HEK293 (cell line): ENCODE measurements around the gene DCC.

Experiments
- CTCF ChIA-PET: fragments of 350-600 bp; formaldehyde crosslinking; extraction: SDS; loops from one replicate; lab custom pipeline; 2021; ENCODE audit warnings: antibody characterized with exemption; lab: Yijun Ruan, JAX
- POLR2A ChIA-PET: fragments of 300-600 bp; formaldehyde crosslinking; extraction: SDS; loops from one replicate; lab custom pipeline; 2020; ENCODE audit warnings: antibody characterized with exemption, inconsistent platforms; lab: Yijun Ruan, JAX
- H3K27ac ChIP-seq: fragments of 200-500 bp; sonication (Bioruptor generic); 2 replicates; pipeline ENCODE4 v1.5.1; 2014; ENCODE audit warnings: low read depth, low read length, control low read depth, inconsistent platforms; ENCODE audit errors: extremely low read depth
- H3K36me3 ChIP-seq, 2 experiments: fragments of 200-500 bp in 1 of 2; sonication (Bioruptor generic) in 1 of 2; 1 replicate in 1 of 2; 2 replicates in 1 of 2; pipeline ENCODE4 v1.5.1; 2014 to 2017; ENCODE audit warnings: inconsistent platforms in 2 of 2, low read length in 2 of 2; ENCODE audit not compliant: control insufficient read depth in 2 of 2, insufficient read depth in 1 of 2
- H3K4me1 ChIP-seq: fragments of 200-500 bp; sonication (Bioruptor generic); 2 replicates; pipeline ENCODE4 v1.5.1; 2014; ENCODE audit warnings: mild to moderate bottlenecking, low read length, inconsistent platforms; ENCODE audit not compliant: control insufficient read depth, insufficient read depth
- H3K4me3 ChIP-seq: 2 replicates; pipeline ENCODE4 v1.5.1; 2011; ENCODE audit warnings: low read depth, mild to moderate bottlenecking, control low read depth, low read length, moderate library complexity
- H3K9me3 ChIP-seq: fragments of 200-500 bp; sonication (Bioruptor generic); 2 replicates; pipeline ENCODE4 v1.5.1; 2014; ENCODE audit warnings: low read depth, low read length, inconsistent platforms; ENCODE audit not compliant: control insufficient read depth, insufficient read depth
- BCL11A ChIP-seq: fragments of 450-650 bp; formaldehyde crosslinking; IDR thresholded peaks from 2 replicates; pipeline ENCODE4 v1.5.1; 2016; ENCODE audit warnings: low read depth, missing biosample characterization, missing genetic modification characterization
- HOXC10 ChIP-seq: sonication (generic); formaldehyde crosslinking; IDR thresholded peaks from 2 replicates; pipeline ENCODE4 v1.8.1; 2023; ENCODE audit warnings: mild to moderate bottlenecking, missing genetic modification reagents
- PRDM10 ChIP-seq: fragments of 450-650 bp; formaldehyde crosslinking; IDR thresholded peaks from 2 replicates; pipeline ENCODE4 v1.5.1; 2016; ENCODE audit warnings: missing biosample characterization, missing genetic modification characterization
- YY2 ChIP-seq: fragments of 450-650 bp; formaldehyde crosslinking; IDR thresholded peaks from 2 replicates; pipeline ENCODE4 v1.5.1; 2016; ENCODE audit warnings: missing biosample characterization, missing genetic modification characterization
- ZBTB44 ChIP-seq: fragments of 450-650 bp; IDR thresholded peaks from 2 replicates; pipeline ENCODE4 v1.5.1; 2018; ENCODE audit warnings: missing biosample characterization, mild to moderate bottlenecking, missing genetic modification characterization
- ZEB2 ChIP-seq: fragments of 450-650 bp; formaldehyde crosslinking; IDR thresholded peaks from 2 replicates; pipeline ENCODE4 v1.5.1; 2016; ENCODE audit warnings: missing biosample characterization, missing genetic modification characterization
- ZNF133 ChIP-seq: fragments of 450-650 bp; formaldehyde crosslinking; IDR thresholded peaks from 2 replicates; pipeline ENCODE4 v1.5.1; 2016; ENCODE audit warnings: missing biosample characterization, missing genetic modification characterization
- ZNF148 ChIP-seq: fragments of 450-650 bp; formaldehyde crosslinking; IDR thresholded peaks from 2 replicates; pipeline ENCODE4 v1.5.0; 2017; ENCODE audit warnings: missing biosample characterization, missing genetic modification characterization, borderline replicate concordance
- ZNF16 ChIP-seq: fragments of 450-650 bp; formaldehyde crosslinking; IDR thresholded peaks from 2 replicates; pipeline ENCODE4 v1.5.1; 2016; ENCODE audit warnings: low read depth, missing biosample characterization, missing genetic modification characterization
- ZNF214 ChIP-seq: fragments of 450-650 bp; formaldehyde crosslinking; IDR thresholded peaks from 2 replicates; pipeline ENCODE4 v1.5.1; 2017; ENCODE audit warnings: missing biosample characterization, mild to moderate bottlenecking, missing genetic modification characterization, borderline replicate concordance
- ZNF23 ChIP-seq: fragments of 450-650 bp; formaldehyde crosslinking; IDR thresholded peaks from 2 replicates; pipeline ENCODE4 v1.5.1; 2016; ENCODE audit warnings: missing biosample characterization, missing genetic modification characterization, borderline replicate concordance
- ZNF266 ChIP-seq: fragments of 450-650 bp; formaldehyde crosslinking; IDR thresholded peaks from 2 replicates; pipeline ENCODE4 v1.5.1; 2016; ENCODE audit warnings: missing biosample characterization, missing genetic modification characterization, low read depth
- ZNF37A ChIP-seq: fragments of 450-650 bp; IDR thresholded peaks from 2 replicates; pipeline ENCODE4 v1.5.1; 2018; ENCODE audit warnings: missing biosample characterization, missing genetic modification characterization
- ZNF580 ChIP-seq: fragments of 450-650 bp; formaldehyde crosslinking; IDR thresholded peaks from 2 replicates; pipeline ENCODE4 v1.5.1; 2016; ENCODE audit warnings: missing biosample characterization, missing genetic modification characterization
- ZNF596 ChIP-seq: fragments of 450-650 bp; IDR thresholded peaks from 2 replicates; pipeline ENCODE4 v1.5.0; 2018; ENCODE audit warnings: missing biosample characterization, mild to moderate bottlenecking, missing genetic modification characterization, moderate library complexity
- ZNF707 ChIP-seq: fragments of 450-650 bp; formaldehyde crosslinking; IDR thresholded peaks from 2 replicates; pipeline ENCODE4 v1.5.1; 2016; ENCODE audit warnings: missing biosample characterization, missing genetic modification characterization
- ZNF768 ChIP-seq: fragments of 450-650 bp; formaldehyde crosslinking; IDR thresholded peaks from 2 replicates; pipeline ENCODE4 v1.5.1; 2018; ENCODE audit warnings: missing biosample characterization, mild to moderate bottlenecking, missing genetic modification characterization
- ZNF785 ChIP-seq: fragments of 450-650 bp; formaldehyde crosslinking; IDR thresholded peaks from 2 replicates; pipeline ENCODE4 v1.5.1; 2016; ENCODE audit warnings: missing biosample characterization, missing genetic modification characterization
- ZNF830 ChIP-seq: fragments of 450-650 bp; IDR thresholded peaks from 2 replicates; pipeline ENCODE4 v1.5.0; 2018; ENCODE audit warnings: missing biosample characterization, missing genetic modification characterization, low read depth, mild to moderate bottlenecking, moderate library complexity
- ZNF843 ChIP-seq: fragments of 450-650 bp; formaldehyde crosslinking; IDR thresholded peaks from 2 replicates; pipeline ENCODE4 v1.5.1; 2016; ENCODE audit warnings: missing biosample characterization, missing genetic modification characterization

Gene DCC

GRCh38 chr18:52349498-52349897 is 9.5 kb downstream of the DCC start:
- CTCF ChIA-PET = interaction anchor here (0.7 kb wide), 1 partner anchor 1072 kb away, joined by 4 read pairs; no protein-coding TSS in a partner anchor
- TF ChIP-seq ZNF23 (tag by site-specific recombination) = no peak
- no peak for TF ChIP-seq ZNF16 (tag by site-specific recombination)
- no peak for TF ChIP-seq ZNF580
- no peak for TF ChIP-seq ZNF37A (tag by site-specific recombination)
- no peak for TF ChIP-seq ZNF148 (tag by site-specific recombination)
- TF ChIP-seq ZNF830 (tag by site-specific recombination) = no peak
- TF ChIP-seq ZBTB44 (tag by site-specific recombination) = no peak
- TF ChIP-seq ZNF707 (tag by site-specific recombination) = no peak
- TF ChIP-seq ZNF214 (tag by site-specific recombination) = no peak
- no peak for TF ChIP-seq ZNF266 (tag by site-specific recombination)
- TF ChIP-seq ZEB2 (tag by site-specific recombination) = no peak
- TF ChIP-seq YY2 (tag by site-specific recombination) = no peak
- TF ChIP-seq ZNF596 = no peak

GRCh38 chr18:52352920-52353319 is 12.9 kb downstream of the DCC start:
- Histone ChIP-seq H3K4me1 (no peaks in the 10 kb centered on the region), H3K9me3 (no peaks in the 10 kb centered on the region), H3K4me3 (no peak overlapping the region), H3K36me3 (no peaks in the 10 kb centered on the region), H3K27ac (no peak overlapping the region)
- TF ChIP-seq ZNF133 (tag by site-specific recombination) (no peak), ZNF830 (tag by site-specific recombination) (no peak)
- CTCF ChIA-PET = interaction anchor here (0.5 kb wide), 1 partner anchor 69 kb away, joined by 3 read pairs; no protein-coding TSS in a partner anchor
- POLR2A ChIA-PET = no interaction called here

More at GRCh38 chr18:52349498-52349897, 9.5 kb downstream of the DCC start:
- Histone ChIP-seq H3K4me3 (no peak overlapping the region), H3K4me1 (no peaks in the 10 kb centered on the region), H3K9me3 (no peaks in the 10 kb centered on the region), H3K27ac (no peak overlapping the region), H3K36me3 (no peaks in the 10 kb centered on the region)
- POLR2A ChIA-PET = no interaction called here

GRCh38 chr18:52353589-52353988 is 13.6 kb downstream of the DCC start:
- POLR2A ChIA-PET = no interaction called here
- no peaks in the 10 kb centered on the region for H3K9me3 ChIP-seq
- CTCF ChIA-PET = no interaction called here
- H3K4me3 ChIP-seq = no peak overlapping the region
- no peak overlapping the region for H3K27ac ChIP-seq
- H3K4me1 ChIP-seq = no peaks in the 10 kb centered on the region
- no peaks in the 10 kb centered on the region for H3K36me3 ChIP-seq
- TF ChIP-seq ZNF768 = no peak
- no peak for TF ChIP-seq ZNF785
- TF ChIP-seq PRDM10 (tag by site-specific recombination) = no peak
- TF ChIP-seq BCL11A (tag by site-specific recombination) = no peak
- no peak for TF ChIP-seq ZNF843 (tag by site-specific recombination)
- no peak for TF ChIP-seq HOXC10
